GM19043 (cell line): ENCODE data around the gene EEF1A1.
"Not testable (repeated sequence)": the region's sequence is repeated elsewhere in the genome, so short reads cannot be mapped to it uniquely, and the experiment has no call there.

Source experiments
- ATAC-seq: cut with Tn5 transposase; IDR thresholded peaks from one replicate; pipeline ENCODE4 v1.9.1; 2021; ENCODE audit warnings: low read depth; ENCODE audit not compliant: unreplicated experiment

The EEF1A1 gene

GRCh38 chr6:73538116-73538779 is 17.4 kb upstream of the EEF1A1 start:
- ATAC-seq, result no peak

- ATAC-seq, result no peak
Observed at GRCh38 chr6:73537677-73538076, 16.8 kb upstream of the EEF1A1 start.

- no peak for ATAC-seq
Observed at GRCh38 chr6:73534628-73535027, 13.8 kb upstream of the EEF1A1 start.

GRCh38 chr6:73532293-73532692 is 11.5 kb upstream of the EEF1A1 start:
- no peak for ATAC-seq

GRCh38 chr6:73528897-73529296 is 8.1 kb upstream of the EEF1A1 start:
- ATAC-seq, result no peak

GRCh38 chr6:73525546-73526330 is 4.9 kb upstream of the EEF1A1 start:
- no peak for ATAC-seq

- ATAC-seq, result peak; percentile 41
Observed at GRCh38 chr6:73523434-73524123, 2.7 kb upstream of the EEF1A1 start.

DNA sequence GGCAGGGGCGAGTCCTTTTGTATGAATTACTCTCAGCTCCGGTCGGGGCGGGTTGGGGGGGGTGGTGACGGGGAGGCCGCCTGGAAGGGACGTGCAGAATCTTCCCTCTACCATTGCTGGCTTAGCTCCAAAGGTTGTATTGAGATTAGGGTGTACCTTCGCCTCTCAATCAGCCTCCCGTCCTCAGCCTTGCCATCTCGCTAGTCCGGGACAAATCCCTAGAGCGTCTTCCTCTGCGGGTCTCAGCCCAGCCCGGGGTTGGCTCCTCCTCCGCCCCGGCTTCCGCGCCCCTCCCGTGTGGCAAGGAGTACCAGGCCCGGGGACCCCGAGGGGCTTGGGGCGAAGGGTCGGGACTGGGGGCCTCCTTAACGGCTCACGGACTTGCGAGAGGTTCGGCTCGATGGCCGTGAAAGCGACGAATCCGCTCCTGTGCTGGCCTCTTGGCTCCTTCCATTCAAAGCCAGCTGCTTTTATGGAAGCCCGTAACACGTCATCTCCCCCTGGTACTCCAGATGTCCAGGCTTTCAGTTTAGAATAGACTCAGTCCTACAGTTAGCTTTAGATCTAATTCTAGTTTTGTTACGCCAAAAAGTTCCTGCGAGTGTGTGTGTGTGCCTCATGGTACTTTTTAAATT is 636 bp upstream of the EEF1A1 start:
- ATAC-seq, result peak; percentile 26

- ATAC-seq, result no peak
Observed at GRCh38 chr6:73519926-73520687, 725 bp downstream of the EEF1A1 start.

DNA sequence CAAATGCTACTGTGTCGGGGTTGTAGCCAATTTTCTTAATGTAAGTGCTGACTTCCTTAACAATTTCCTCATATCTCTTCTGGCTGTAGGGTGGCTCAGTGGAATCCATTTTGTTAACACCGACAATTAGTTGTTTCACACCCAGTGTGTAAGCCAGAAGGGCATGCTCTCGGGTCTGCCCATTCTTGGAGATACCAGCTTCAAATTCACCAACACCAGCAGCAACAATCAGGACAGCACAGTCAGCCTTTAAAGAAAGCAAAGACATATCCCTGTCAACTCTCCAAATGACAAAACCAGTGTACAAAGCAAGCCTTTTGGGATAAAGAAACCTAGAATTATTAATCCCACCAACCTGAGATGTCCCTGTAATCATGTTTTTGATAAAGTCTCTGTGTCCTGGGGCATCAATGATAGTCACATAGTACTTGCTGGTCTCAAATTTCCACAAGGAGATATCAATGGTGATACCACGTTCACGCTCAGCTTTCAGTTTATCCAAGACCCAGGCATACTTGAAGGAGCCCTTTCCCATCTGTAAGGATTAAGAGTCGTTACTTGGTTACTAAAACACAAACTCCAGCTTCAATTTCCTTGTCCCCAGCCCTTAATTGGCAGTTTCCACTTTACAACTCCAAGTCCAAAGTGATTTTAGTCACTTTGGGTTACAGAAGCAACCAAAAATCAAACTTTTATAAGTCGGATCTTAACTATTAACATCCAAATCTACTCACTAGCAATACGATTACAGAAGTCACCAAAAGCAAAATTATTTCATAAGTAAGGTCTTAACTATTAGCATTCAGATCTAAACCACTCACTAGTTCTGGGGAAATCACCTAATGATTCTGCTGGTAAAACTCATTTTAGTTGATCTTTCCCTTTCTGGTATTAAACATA is 1.6 kb downstream of the EEF1A1 start:
- ATAC-seq, result not testable (repeated sequence)

DNA sequence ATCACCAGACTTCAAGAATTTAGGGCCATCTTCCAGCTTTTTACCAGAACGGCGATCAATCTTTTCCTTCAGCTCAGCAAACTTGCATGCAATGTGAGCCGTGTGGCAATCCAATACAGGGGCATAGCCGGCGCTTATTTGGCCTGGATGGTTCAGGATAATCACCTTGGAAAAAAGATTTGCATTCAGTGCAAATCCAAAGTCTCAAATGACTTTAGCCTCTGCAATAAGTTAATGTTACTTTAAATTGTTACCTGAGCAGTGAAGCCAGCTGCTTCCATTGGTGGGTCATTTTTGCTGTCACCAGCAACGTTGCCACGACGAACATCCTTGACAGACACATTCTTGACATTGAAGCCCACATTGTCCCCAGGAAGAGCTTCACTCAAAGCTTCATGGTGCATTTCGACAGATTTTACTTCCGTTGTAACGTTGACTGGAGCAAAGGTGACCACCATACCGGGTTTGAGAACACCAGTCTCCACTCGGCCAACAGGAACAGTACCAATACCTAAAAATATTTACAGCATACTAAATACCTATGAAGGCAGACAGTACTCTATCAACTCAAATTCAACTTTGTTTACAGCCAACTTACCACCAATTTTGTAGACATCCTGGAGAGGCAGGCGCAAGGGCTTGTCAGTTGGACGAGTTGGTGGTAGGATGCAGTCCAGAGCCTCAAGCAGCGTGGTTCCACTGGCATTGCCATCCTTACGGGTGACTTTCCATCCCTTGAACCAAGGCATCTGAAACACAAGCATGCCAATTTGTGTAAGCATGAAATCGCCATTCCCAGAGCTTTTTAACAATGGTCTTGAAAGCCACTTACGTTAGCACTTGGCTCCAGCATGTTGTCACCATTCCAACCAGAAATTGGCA is 2.5 kb downstream of the EEF1A1 start:
- not testable (repeated sequence) for ATAC-seq

DNA sequence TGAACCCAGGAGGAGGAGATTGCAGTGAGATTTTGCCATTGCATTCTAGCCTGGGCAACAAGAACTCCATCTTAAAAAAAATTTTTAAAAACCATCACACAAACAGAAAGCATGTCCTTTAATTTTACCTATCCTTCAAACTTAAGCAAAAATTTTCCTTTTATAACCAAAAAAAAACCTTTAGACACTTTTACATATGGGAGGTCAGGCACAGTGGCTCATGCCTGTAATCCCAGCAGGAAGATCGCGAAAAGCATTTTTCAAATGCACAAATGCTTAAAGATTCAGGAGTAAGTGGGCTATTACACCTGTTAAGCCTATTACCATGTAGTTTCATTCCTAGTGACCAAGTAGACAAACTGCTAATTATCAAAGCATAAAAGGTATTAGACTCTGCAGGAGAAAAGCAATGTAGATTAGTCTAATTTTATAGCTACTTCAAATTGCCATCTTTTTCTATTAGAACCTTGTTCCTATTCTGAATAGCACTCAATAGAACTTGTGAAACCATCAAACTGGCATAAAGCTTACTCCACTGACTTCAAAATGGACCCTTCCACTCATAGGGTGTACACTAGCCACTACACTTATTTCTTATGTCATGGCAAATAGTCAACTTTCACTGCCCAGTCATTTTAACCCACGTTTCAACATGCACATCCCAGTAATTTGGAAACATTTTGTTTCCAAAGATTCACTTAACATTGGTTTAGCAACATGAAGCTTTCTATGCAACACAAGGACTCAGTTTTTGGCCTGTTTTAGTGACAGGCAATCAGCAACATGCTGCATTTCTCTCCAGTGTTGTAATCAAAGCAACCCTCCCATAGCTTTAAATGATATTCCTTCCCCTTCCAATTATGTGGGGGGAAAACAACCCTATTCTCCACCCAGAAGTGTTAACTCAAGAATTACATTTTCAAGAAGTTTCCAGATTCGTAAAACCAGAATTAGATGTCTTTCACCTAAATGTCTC is 4.0 kb downstream of the EEF1A1 start:
- no peak for ATAC-seq

DNA sequence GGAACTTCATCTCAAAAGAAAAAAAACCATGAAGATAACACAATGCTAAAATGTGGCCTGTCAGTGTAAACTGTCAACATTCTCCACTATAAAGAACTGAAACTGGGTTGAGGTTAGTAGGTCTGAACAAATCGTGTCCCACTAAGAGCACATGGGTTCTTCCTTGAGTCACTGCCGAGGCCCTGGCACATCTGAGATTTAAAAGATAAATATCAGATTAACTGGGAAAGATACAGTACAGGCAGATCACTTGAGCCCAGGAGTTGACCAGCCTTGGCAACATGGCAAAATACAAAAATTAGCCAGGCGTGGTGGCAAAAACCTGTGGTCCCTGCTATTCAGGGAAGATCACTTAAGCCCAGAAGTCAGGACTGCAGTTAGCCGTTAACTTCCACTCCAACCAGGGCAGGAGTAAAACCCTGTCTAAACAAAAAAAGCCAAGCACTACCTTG is 5.6 kb downstream of the EEF1A1 start:
- peak; percentile 37 for ATAC-seq

GRCh38 chr6:73514746-73515110 is 6.1 kb downstream of the EEF1A1 start:
- no peak for ATAC-seq

DNA sequence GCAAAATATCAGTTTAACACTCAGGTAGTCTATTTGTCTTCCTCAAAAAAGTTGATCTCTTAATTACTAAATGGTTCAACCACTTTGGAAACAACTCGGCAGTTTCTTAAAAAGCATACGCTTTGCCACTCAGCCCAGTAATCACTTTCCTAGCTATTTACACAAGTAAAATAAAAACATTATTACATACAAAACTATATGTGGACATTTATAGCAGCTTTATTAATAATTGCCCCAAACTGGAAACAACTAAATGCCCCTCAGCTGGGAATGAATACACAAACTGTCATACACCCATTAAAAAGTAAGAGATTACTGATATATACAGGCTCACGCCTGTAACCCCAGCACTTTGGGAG is 7.4 kb downstream of the EEF1A1 start:
- ATAC-seq, result no peak

DNA sequence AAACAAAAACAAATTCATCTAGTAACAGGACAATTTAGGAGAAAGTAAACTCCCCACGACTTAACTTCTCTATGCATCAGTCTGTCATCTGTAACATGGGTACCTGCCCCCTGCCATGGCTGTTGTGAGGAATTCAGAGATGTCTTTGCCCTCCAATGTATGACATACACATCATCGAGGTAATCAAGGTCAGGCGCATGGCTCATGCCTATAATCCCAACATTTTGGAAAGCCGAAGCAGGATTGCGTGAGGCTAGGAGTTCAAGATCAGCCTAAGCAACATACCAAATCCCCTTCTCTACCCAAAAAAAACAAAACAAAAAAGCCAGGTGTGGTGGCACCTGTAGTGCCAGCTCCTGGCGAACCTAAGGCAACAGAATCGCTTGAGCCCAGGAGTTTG is 9.0 kb downstream of the EEF1A1 start:
- ATAC-seq, result no peak

DNA sequence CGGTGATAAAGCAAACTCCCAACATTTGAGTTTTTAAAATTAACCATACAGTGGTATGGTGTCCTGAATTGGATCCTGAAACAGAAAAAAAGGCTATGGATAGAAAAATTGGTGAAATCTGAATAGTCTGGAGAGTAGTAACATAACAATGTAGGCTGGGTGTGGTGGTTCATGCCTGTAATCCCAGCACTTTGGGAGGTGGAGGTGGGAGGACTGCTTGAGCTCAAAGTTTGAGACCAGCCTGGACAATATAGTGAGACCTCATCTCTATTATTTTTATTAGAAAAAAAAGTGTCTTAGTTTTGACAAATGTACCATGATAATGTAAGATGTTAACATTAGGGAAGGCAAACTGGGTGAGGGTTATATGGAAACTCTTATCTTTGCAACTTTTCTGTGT is 11.0 kb downstream of the EEF1A1 start:
- no peak for ATAC-seq
